ENCODE measurements around the gene ECM1.

Gene ECM1

DNA sequence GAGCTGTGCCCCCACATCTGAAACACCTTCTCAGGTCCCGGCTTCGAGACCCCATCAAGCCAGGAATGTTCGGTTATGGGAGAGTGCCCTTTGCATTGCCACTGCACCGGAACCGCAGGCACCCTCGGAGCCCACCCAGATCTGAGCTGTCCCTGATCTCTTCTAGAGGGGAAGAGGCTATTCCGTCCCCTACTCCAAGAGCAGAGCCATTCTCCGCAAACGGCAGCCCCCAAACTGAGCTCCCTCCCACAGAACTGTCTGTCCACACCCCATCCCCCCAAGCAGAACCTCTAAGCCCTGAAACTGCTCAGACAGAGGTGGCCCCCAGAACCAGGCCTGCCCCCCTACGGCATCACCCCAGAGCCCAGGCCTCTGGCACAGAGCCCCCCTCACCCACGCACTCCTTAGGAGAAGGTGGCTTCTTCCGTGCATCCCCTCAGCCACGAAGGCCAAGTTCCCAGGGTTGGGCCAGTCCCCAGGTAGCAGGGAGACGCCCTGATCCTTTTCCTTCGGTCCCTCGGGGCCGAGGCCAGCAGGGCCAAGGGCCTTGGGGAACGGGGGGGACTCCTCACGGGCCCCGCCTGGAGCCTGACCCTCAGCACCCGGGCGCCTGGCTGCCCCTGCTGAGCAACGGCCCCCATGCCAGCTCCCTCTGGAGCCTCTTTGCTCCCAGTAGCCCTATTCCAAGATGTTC lies 45.6 kb downstream of the ECM1 start:
- H3K9me2 ChIP-seq (replicated peaks; ENCODE audit: low read depth, low read length) = no peaks in the 10 kb centered on the region
- H3K9me3 ChIP-seq (ENCODE audit: insufficient read depth, low read depth, low read length) = no peaks in the 10 kb centered on the region
- no peak overlapping the region for H3K9ac ChIP-seq (ENCODE audit: low read depth, low read length, poor library complexity, severe bottlenecking)
- no peaks in the 10 kb centered on the region for H3K79me2 ChIP-seq (ENCODE audit: insufficient read depth, low read length)
- no peaks in the 10 kb centered on the region for H3K4me1 ChIP-seq (ENCODE audit: insufficient read depth, low read length, poor library complexity, severe bottlenecking)
- no peak overlapping the region for H2AFZ ChIP-seq (ENCODE audit: low read length)
- H3K27me3 ChIP-seq (ENCODE audit: insufficient read depth, low read length, poor library complexity, severe bottlenecking) = no peaks in the 10 kb centered on the region
- no peak overlapping the region for H3K4me2 ChIP-seq (ENCODE audit: low read depth, low read length, poor library complexity, severe bottlenecking)
- H4K20me1 ChIP-seq (ENCODE audit: insufficient read depth, low read length, poor library complexity, severe bottlenecking) = no peaks in the 10 kb centered on the region
- no peak overlapping the region for H3K4me3 ChIP-seq (ENCODE audit: low read length, poor library complexity, severe bottlenecking)
- no peaks in the 10 kb centered on the region for H3F3A ChIP-seq (ENCODE audit: low read depth)
- no peak for TF ChIP-seq EZH2phosphoT487 (IDR thresholded peaks at IDR 0.05; ENCODE audit: borderline replicate concordance)
- TF ChIP-seq, protein P1, sequence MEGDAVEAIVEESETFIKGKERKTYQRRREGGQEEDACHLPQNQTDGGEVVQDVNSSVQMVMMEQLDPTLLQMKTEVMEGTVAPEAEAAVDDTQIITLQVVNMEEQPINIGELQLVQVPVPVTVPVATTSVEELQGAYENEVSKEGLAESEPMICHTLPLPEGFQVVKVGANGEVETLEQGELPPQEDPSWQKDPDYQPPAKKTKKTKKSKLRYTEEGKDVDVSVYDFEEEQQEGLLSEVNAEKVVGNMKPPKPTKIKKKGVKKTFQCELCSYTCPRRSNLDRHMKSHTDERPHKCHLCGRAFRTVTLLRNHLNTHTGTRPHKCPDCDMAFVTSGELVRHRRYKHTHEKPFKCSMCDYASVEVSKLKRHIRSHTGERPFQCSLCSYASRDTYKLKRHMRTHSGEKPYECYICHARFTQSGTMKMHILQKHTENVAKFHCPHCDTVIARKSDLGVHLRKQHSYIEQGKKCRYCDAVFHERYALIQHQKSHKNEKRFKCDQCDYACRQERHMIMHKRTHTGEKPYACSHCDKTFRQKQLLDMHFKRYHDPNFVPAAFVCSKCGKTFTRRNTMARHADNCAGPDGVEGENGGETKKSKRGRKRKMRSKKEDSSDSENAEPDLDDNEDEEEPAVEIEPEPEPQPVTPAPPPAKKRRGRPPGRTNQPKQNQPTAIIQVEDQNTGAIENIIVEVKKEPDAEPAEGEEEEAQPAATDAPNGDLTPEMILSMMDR (conservative IDR thresholded peaks at IDR 0.05; ENCODE audit: low read length) = no peak
- no peaks in the 10 kb centered on the region for H3K36me3 ChIP-seq (ENCODE audit: insufficient read depth, low read length)

DNA sequence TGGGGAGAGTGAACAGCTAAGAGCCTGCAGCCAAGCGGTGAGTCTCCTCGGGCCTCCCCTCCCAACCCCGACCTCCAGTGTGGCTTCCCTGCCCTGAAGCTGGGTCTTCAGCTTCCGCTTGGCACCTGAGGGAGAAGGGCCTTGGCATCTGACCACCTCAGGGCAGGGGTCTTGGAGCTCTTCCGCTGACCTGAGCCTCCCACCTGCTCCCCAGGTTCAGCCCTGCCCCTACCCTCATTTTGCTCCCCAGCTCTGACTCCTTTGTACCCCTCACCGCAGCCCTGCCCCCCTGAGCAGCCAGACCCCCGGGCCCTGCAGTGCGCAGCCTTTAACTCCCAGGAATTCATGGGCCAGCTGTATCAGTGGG lies 46.2 kb downstream of the ECM1 start:
- TF ChIP-seq, protein P1 (conservative IDR thresholded peaks at IDR 0.05; ENCODE audit: low read length) = no peak
- no peak for TF ChIP-seq EZH2phosphoT487 (IDR thresholded peaks at IDR 0.05; ENCODE audit: borderline replicate concordance)
- H3K4me1 ChIP-seq (ENCODE audit: insufficient read depth, low read length, poor library complexity, severe bottlenecking) = no peaks in the 10 kb centered on the region
- no peaks in the 10 kb centered on the region for H3K9me2 ChIP-seq (replicated peaks; ENCODE audit: low read depth, low read length)
- no peaks in the 10 kb centered on the region for H3K27me3 ChIP-seq (ENCODE audit: insufficient read depth, low read length, poor library complexity, severe bottlenecking)
- H3F3A ChIP-seq (ENCODE audit: low read depth) = no peaks in the 10 kb centered on the region
- H3K4me3 ChIP-seq (ENCODE audit: low read length, poor library complexity, severe bottlenecking) = no peak overlapping the region
- no peaks in the 10 kb centered on the region for H4K20me1 ChIP-seq (ENCODE audit: insufficient read depth, low read length, poor library complexity, severe bottlenecking)
- H2AFZ ChIP-seq (ENCODE audit: low read length) = no peak overlapping the region
- no peaks in the 10 kb centered on the region for H3K36me3 ChIP-seq (ENCODE audit: insufficient read depth, low read length)
- no peak overlapping the region for H3K9ac ChIP-seq (ENCODE audit: low read depth, low read length, poor library complexity, severe bottlenecking)
- H3K79me2 ChIP-seq (ENCODE audit: insufficient read depth, low read length) = no peaks in the 10 kb centered on the region
- H3K9me3 ChIP-seq (ENCODE audit: insufficient read depth, low read depth, low read length) = no peaks in the 10 kb centered on the region
- no peak overlapping the region for H3K4me2 ChIP-seq (ENCODE audit: low read depth, low read length, poor library complexity, severe bottlenecking)

DNA sequence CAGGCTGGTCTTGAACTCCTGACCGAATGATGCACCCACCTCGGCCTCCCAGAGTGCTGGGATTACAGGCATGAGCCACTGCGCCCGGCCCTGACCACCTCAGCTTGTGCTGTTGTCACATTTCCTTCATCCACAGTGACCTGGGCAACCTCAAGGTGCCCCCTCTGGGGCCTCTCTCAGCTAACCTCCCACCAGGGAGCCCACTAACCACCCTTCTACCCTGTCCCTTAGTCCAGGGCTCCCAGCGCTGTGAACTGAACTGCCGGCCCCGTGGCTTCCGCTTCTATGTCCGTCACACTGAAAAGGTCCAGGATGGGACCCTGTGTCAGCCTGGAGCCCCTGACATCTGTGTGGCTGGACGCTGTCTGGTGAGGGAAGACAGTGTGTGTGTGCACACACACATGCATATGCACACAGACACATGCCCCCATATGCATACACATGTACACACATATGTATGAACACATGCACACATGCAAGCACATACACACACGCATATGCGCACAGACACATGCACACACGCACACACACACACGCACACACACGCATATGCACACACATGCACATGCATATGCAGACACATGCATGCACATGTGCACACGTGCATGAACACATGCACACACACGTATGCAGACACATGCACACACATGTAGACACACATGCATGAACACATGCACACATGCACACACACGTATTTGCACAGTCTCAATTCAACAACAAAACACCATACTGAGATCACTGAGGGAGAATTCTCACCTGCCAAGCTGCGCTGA lies 47.5 kb downstream of the ECM1 start:
- TF ChIP-seq, protein P1 (conservative IDR thresholded peaks at IDR 0.05; ENCODE audit: low read length) = no peak
- TF ChIP-seq EZH2phosphoT487 (IDR thresholded peaks at IDR 0.05; ENCODE audit: borderline replicate concordance) = no peak
- no peaks in the 10 kb centered on the region for H3K27me3 ChIP-seq (ENCODE audit: insufficient read depth, low read length, poor library complexity, severe bottlenecking)
- H3K36me3 ChIP-seq (ENCODE audit: insufficient read depth, low read length) = no peaks in the 10 kb centered on the region
- H3F3A ChIP-seq (ENCODE audit: low read depth) = no peaks in the 10 kb centered on the region
- no peak overlapping the region for H3K4me2 ChIP-seq (ENCODE audit: low read depth, low read length, poor library complexity, severe bottlenecking)
- H3K79me2 ChIP-seq (ENCODE audit: insufficient read depth, low read length) = no peaks in the 10 kb centered on the region; the same call in 1 of the 2 replicates
- no peak overlapping the region for H3K4me3 ChIP-seq (ENCODE audit: low read length, poor library complexity, severe bottlenecking)
- H4K20me1 ChIP-seq (ENCODE audit: insufficient read depth, low read length, poor library complexity, severe bottlenecking) = peaks cover 3% of the 10 kb centered on the region
- H3K9ac ChIP-seq (ENCODE audit: low read depth, low read length, poor library complexity, severe bottlenecking) = no peak overlapping the region
- no peaks in the 10 kb centered on the region for H3K4me1 ChIP-seq (ENCODE audit: insufficient read depth, low read length, poor library complexity, severe bottlenecking)
- no peaks in the 10 kb centered on the region for H3K9me2 ChIP-seq (replicated peaks; ENCODE audit: low read depth, low read length)
- H2AFZ ChIP-seq (ENCODE audit: low read length) = no peak overlapping the region
- H3K9me3 ChIP-seq (ENCODE audit: insufficient read depth, low read depth, low read length) = no peaks in the 10 kb centered on the region
